NCI-H2029 treated with DMSO at 0.1 percent for 48 hours (cell line): ENCODE results near the gene TLCD3B.

Experiments used
- DNase-seq: peaks from one replicate; lab custom pipeline; 2025; lab: John Stamatoyannopoulos, UW

Gene TLCD3B

DNA sequence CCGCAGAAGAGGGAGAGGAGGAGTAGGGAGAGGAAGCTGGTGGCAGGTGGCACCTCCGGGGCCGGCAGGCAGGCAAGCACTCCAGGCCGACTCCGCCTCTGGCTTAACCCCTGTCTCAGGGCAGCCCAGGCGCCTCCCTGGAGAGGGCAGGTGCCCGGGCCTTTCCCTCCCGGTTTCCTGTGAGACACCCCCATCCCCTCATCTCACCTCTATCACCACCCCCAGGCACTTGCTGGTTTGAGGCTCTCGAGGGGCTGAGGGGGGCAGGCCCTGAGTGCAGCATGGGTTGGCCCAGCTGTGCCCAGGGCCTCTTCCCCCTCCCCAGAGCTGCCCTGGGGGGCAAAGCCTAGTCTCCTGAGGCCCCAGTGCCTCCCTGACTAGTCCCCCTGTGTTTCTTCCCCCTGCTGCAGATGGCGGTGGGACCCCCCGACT lies 26.2 kb downstream of the TLCD3B start:
- no peak for DNase-seq

- peak; percentile 79 for DNase-seq
Observed at GRCh38 chr16:30004424-30004776, 26.7 kb downstream of the TLCD3B start.

- no peak for DNase-seq
Observed at GRCh38 chr16:30003670-30004423, 27.2 kb downstream of the TLCD3B start.

DNA sequence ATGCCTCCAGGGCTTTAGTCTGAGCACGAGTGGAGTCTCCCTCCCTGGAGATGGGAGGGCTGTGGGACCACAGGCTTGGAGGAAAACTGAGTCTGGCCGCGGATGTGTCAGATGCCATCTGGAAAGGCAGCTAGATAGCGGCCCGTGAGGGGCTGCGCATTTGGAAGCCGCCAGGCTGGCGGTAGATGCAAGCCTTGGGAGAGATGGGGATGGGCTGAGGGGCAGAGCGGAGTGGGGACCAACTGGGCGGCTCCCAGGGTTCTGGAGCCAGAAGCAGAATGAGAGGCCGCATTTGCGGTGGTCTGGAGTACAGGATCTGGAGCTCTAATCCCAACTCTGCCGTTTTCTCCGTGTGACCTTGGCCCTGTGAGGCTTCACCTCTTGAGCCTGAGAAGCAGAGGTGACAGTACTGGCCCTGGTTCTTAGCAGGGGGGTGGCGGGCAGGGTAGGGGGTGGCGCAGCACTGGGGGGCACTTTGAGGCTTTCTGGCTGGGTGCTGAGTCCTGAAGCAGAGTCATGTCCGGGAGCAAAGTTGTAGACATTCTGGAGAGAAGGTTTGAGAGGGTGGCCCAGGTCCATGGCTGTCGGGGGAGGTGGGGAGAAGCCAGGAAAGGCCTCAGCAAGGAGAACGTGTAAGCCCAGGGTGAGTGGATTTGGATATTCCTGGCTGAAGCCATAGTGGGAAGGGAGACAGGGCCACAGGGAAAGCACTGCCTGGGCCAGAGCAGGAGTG lies 28.3 kb downstream of the TLCD3B start:
- DNase-seq, result no peak

- DNase-seq, result no peak
Observed at GRCh38 chr16:30000735-30001631, 30.1 kb downstream of the TLCD3B start.

DNA sequence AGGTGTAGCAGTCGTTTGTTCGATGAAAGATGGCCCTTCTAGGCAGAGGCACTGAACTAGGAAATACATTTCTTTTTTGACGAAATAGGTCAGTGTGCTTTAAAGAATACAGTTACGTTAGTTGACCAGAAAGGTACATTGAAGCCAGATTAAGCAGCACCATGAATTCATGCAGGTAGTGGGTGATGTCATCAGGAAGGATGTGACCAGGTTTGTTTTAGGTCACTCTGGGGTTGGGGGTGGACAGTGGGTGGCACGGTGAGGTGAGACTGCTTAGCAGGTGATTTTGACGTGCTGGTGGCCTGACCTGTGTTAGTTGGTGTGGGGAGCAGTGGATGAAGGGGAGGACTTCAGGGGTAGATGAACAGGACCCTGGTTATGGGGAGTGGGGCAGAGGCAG lies 31.5 kb downstream of the TLCD3B start:
- DNase-seq, result no peak

GRCh38 chr16:29996766-29997250 lies 34.3 kb downstream of the TLCD3B start:
- no peak for DNase-seq

DNA sequence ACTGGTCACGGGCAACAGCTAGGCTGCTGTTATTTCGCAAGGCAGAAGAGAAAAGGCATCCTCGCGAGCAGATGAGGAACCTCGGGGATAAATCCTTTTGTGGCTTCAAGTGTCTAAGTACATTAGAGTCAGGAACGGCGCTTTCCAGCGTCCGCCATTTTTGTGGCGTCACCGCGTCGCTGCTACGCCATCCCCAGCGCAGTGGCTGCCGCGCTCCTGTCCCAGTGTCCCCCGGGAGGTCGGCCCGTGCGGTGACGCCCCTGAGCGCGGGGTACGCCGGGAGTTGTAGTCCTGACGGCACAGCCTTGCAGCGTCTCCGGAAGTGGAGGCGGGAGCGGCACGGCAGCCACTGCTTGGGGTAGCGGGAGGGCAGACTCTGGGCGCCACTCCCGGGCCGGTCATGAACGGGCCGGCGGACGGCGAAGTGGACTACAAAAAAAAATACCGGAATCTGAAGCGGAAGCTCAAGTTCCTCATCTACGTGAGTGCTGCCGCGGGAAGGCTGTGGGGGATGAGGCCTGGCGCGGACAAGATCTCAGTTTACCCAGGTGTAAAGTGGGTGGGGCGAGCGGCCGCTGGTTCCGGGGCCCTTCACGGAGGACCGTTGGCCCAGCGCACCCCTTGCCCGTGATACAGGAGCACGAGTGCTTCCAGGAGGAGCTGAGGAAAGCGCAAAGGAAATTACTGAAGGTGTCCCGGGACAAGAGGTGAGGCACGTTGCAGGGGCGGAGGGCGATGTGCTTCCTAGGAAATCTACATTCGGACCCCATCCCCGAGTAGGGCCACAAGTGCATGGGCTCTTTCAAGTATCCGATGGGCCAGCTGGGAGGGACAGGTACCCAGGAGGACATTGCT lies 34.9 kb downstream of the TLCD3B start, which contains the start of gene INO80E:
TSS of gene INO80E (plus strand) at position 331 of the 855 bp plus-strand sequence. CDS start at position 401, 70 bp downstream.
- DNase-seq, result peak; percentile 68

GRCh38 chr16:29995324-29995910 lies 35.7 kb downstream of the TLCD3B start, which contains the start of gene HIRIP3:
Gene HIRIP3 (minus strand): TSS chr16:29995617. CDS start chr16:29995605, 12 bp downstream.
- DNase-seq, result peak; percentile 51

DNA sequence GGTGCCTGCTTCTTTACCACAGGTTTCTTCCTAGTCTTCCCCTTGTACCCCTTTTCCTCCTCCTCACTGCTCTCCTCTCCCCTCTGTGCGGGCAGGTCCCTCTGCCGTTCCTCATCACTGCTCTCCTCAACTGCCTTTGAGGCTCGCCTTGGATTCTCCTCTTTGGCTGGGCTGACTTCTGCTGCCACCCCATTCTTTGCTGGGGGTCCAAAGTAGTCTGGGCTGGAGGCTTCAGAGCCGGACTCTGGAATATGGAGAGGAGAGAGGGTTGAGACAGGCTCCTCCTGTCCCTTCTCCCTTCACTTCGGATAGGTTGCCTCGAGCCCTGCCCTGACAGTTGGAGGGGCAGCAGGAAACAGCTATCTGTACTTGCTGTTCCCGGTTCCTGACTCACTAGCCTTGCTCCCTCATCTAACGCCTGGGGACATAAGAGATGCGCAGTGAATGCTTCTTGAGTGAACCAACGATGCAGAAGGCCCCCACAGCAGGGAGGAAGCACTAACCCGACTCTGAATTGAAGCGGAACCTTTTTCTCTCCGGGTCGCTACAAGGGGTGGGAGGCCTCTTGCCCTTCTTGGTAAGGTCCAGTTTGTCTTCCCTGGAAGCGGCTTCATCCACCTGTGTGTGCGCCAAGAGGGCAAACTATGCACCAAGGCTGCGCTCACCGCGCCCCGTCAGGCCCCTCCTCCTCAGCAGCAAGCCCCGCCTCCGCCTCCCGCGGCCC lies 36.3 kb downstream of the TLCD3B start:
- no peak for DNase-seq

GRCh38 chr16:29993903-29994599 lies 37.0 kb downstream of the TLCD3B start:
- no peak for DNase-seq

GRCh38 chr16:29993191-29993902 lies 37.7 kb downstream of the TLCD3B start:
- DNase-seq, result no peak

DNA sequence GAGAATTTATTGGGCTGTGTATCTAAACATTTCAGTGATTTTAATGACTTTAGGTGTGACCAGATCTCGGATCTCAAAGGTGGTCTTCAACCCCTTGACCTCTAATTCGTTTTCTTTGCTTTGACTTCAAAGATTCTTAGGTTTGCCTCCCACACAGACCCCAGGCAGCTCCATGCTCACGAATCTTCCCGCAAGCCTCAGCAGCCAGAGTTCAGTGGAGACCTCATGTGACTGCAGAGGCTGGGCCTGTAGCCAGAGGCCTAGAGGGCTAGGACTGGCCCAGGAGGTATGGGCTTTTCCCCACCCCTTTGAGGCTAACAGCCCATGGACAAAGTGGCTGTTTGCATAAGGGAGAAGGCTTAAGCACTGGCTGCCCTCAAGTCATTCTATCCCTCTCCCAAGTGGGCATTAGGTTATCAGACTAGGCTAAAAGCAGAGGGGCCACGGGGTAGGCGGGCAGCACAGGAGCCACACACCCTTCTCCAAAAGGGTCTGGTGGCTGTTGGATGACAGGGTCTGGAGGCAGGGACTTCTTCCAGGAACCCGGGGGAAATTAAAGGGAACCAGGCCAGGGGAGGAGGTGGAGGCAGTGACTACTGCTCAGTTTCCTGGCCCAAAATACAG lies 38.6 kb downstream of the TLCD3B start:
- DNase-seq, result no peak

GRCh38 chr16:29991571-29991904 lies 39.5 kb downstream of the TLCD3B start:
- DNase-seq, result no peak

- no peak for DNase-seq
Observed at GRCh38 chr16:29990883-29991570, 40.0 kb downstream of the TLCD3B start.

DNA sequence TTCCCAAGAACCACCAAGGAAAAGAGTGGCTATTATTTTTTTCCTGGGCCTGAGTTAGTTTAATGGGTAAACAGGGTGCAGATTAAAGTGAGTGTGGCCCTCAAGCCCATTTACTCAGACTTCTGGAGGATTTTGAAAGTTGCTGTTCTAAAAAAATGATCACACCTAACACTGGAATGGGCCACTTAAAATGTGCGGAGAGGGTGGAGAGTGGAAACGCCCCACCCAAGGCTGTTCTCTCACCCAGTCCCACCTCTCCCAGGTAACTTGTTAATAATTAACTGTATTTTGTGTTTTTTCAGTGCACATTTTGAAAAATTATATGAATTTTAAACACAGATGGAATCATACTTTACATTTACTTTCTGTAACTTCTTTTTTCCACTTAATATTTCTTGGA lies 41.0 kb downstream of the TLCD3B start:
- DNase-seq, result no peak

- no peak for DNase-seq
Observed at GRCh38 chr16:29989111-29989858, 41.8 kb downstream of the TLCD3B start.
